Esophagus (tissue), 2 donors: Measurements from ENCODE around the gene GGT7. TPM values are rescaled to one million over a fixed set of nuclear protein-coding genes. Genes with fewer than 3 reads are reported as not detected.

Experiments used
- H3K27ac ChIP-seq, 2 donors: one replicate each; pipeline ENCODE4 v1.5.1; 2013; ENCODE audit warnings: low read depth in 2 of 2, mild to moderate bottlenecking in 2 of 2, inconsistent platforms in 1 of 2, low read length in 1 of 2, moderate library complexity in 1 of 2
- H3K27me3 ChIP-seq, 2 donors: one replicate each; pipeline ENCODE4 v1.6.1; 2013; ENCODE audit warnings: low read length in 2 of 2, control low read depth in 1 of 2, mild to moderate bottlenecking in 1 of 2; ENCODE audit not compliant: insufficient read depth in 2 of 2, control insufficient read depth in 1 of 2
- H3K36me3 ChIP-seq, 2 donors: one replicate each; pipeline ENCODE4 v1.6.1; 2013; ENCODE audit warnings: low read length in 1 of 2; ENCODE audit not compliant: control insufficient read depth in 2 of 2, insufficient read depth in 2 of 2
- H3K4me1 ChIP-seq, 2 donors: one replicate each; pipeline ENCODE4 v1.6.1; 2013; ENCODE audit warnings: low read length in 1 of 2; ENCODE audit not compliant: control insufficient read depth in 2 of 2, insufficient read depth in 2 of 2
- H3K4me3 ChIP-seq, 2 donors: one replicate each; pipeline ENCODE4 v1.5.1; 2013; ENCODE audit warnings: low read length in 2 of 2, mild to moderate bottlenecking in 2 of 2, low read depth in 1 of 2, moderate library complexity in 1 of 2
- H3K9me3 ChIP-seq, 2 donors: one replicate each; pipeline ENCODE4 v1.6.1; 2013; ENCODE audit warnings: mild to moderate bottlenecking in 2 of 2, low read depth in 1 of 2, low read length in 1 of 2, moderate library complexity in 1 of 2; ENCODE audit not compliant: control insufficient read depth in 2 of 2, insufficient read depth in 1 of 2
- WGBS, 2 donors: extraction: QIAGEN DNeasy Blood & Tissue Kit; methylation state at CpG; one replicate each; pipeline ENCODE4 v1.1.7; 2013; 5-methylcytosine and 5-hydroxymethylcytosine counted together
- polyA plus RNA-seq, 2 donors: library from polyadenylated mRNA; stranded (reverse); fragments of 200-250 nt; gene quantifications; one replicate each; pipeline ENCODE4 v1.2.3, GENCODE V29; 2013
- donor health status: healthy with polysubstance abuse.
- donor health status: Bipolar disorder and iron deficiency.

The GGT7 gene
- polyA plus RNA-seq, 2 donors: 3.7 to 5.7 TPM

DNA sequence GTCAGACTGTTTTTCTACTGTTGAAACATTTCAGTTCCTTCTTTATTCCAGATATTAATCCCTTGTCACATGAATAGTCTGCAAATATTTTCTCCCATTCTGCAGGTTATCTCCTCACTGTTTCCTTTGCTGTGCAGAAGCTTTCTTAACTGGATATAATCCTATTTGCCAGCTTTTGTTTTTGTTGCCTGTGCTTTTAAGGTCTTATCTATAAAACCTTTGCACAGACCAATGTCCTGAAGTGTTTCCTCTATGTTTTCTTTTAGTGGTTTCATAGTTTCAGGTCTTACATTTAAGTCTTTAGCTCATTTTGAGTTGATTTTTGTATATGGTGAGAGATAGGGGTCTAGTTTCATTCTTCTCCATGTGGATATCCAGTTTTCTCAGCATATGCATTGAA is 66.4 kb downstream of the GGT7 start:
- Histone ChIP-seq H3K36me3 (no peaks in the 10 kb centered on the region), H3K4me1 (no peaks in the 10 kb centered on the region), H3K9me3 (no peaks in the 10 kb centered on the region), H3K4me3 (no peak overlapping the region), H3K27me3 (no peaks in the 10 kb centered on the region), H3K27ac (no peak overlapping the region)

DNA sequence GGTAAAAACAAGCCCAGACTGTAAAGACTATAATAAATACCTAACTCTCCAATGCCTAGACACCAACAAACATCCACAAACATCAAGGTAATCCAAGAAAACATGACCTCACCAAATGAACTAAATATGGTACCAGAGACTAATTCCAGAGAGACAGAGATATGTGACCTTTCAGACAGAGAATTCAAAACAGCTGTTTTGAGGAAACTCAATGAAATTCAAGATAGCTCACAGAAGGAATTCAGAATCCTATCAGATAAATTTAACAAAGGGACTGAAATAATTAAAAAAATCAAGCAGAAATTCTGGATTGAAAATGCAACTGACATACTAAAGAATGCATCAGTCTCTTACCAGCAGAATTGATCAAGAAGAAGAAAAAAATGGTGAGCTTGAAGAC is 73.8 kb downstream of the GGT7 start:
- Histone ChIP-seq H3K9me3 (peaks cover 0 to 2% of the 10 kb centered on the region in 2 donors), H3K36me3 (no peaks in the 10 kb centered on the region), H3K27me3 (no peaks in the 10 kb centered on the region), H3K27ac (no peak overlapping the region), H3K4me1 (no peaks in the 10 kb centered on the region), H3K4me3 (no peak overlapping the region)

DNA sequence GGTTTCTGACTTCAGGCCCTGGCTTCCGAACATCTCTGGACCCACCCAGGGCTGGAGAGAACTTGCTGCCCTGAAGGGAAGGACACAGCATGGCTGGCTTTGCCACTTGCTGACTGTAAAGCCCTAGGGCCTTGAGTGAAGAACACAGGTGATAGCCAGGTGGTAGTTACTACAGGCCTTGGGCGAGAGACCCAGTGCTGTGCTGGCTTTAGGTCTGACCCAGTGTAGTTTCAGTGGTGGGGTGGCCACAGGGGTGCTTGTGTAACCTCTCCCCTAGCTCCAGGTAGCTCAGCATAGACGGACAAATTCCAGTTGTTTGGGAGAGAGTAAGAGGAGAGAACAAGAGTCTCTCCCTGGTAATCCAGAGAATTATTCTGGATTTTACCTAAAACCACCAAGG is 74.3 kb downstream of the GGT7 start:
- H3K4me1 ChIP-seq: no peaks in the 10 kb centered on the region
- no peaks in the 10 kb centered on the region for H3K36me3 ChIP-seq
- H3K27me3 ChIP-seq: no peaks in the 10 kb centered on the region
- H3K9me3 ChIP-seq: peaks cover 0 to 2% of the 10 kb centered on the region in 2 donors
- H3K27ac ChIP-seq: no peak overlapping the region
- WGBS, 2 donors: 63 to 64% methylated on average over 3 of the region's 3 CpGs
- no peak overlapping the region for H3K4me3 ChIP-seq

DNA sequence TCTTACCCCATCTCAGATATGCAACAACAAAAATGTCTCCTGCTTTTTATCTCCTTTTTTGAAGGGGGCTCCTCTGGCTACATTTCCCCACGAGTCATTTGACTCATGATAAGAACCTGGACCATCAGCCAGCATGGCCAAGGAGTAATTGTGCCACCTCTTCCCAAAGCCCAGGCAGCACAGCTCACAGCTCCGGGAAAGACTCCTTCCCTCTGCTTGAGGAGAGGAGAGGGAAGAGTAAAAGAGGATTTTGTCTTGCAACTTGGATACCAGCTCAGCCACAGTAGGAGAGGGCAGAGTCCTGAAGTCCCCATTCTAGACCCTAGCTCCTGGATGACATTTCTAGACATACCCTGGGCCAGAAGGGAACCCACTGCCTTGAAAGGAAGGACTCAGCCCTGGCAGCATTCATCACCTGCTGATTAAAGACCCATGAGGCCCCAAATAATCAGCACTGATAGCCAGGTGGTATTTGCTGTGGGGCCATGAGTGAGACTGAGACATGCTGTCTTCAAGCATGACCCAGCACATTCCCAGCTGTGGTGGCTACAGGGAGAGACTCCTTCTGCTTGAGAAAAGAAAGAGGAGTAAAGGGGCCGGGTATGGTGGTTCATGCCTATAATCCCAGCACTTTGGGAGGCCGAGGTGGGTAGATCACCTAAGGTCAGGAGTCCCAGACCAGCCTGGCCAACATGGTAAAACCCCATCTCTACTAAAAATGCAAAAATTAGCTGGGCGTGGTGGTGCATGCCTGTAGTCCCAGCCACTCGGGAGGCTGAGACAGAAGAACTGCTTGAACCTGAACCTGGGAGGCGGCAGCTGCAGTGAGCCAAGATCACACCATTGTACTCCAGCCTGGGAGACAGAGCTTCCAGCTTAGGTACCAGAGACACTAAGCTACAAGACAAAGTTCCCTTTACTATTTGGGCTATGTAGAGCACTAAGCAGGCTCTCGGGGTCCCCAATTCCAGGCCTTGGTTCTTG is 75.4 kb downstream of the GGT7 start:
- H3K9me3 ChIP-seq: peaks cover 0 to 2% of the 10 kb centered on the region in 2 donors
- 88 to 94% methylated on average over 8 of the region's 8 CpGs for WGBS, 2 donors
- no peak overlapping the region for H3K27ac ChIP-seq
- H3K36me3 ChIP-seq: no peaks in the 10 kb centered on the region
- H3K27me3 ChIP-seq: no peaks in the 10 kb centered on the region
- no peaks in the 10 kb centered on the region for H3K4me1 ChIP-seq
- no peak overlapping the region for H3K4me3 ChIP-seq

Other genes with a start within 250 kb of the GGT7 start
- 10 to 100 TPM; 14.2 to 22.5 TPM for gene PIGU, start 195.8 kb downstream of the GGT7 start, polyA plus RNA-seq
- gene TP53INP2, start 168.5 kb downstream of the GGT7 start, polyA plus RNA-seq: 10 to 100 TPM; 39.5 to 57.1 TPM
- gene NCOA6, start 47.2 kb downstream of the GGT7 start, polyA plus RNA-seq: 10 to 100 TPM; 12.7 to 22.5 TPM
- gene ACSS2, start 3.8 kb upstream of the GGT7 start, polyA plus RNA-seq: 10 to 100 TPM; 31.4 to 44.2 TPM
- 10 to 100 TPM; 40.9 to 48.3 TPM for gene GSS, start 83.0 kb upstream of the GGT7 start, polyA plus RNA-seq
- under 1 TPM; 0.11 to 0.69 TPM for gene MYH7B, start 83.0 kb upstream of the GGT7 start, polyA plus RNA-seq
- gene TRPC4AP, start 220.0 kb upstream of the GGT7 start, polyA plus RNA-seq: 10 to 100 TPM; 25.7 to 26.9 TPM